IPS-NIHi7 (cell line): Measurements from ENCODE around the gene SCN5A.

Experiments
- DNase-seq: peaks from one replicate; pipeline ENCODE4 v3.0.0; 2012; ENCODE audit warnings: mixed read lengths; ENCODE audit errors: extremely low spot score

The SCN5A gene

GRCh38 chr3:38649500-38650247, at the start of gene SCN5A:
Gene SCN5A, minus strand, starts transcription at chr3:38649687. Its CDS starts 16,380 bp downstream, at chr3:38633307.
- peak; percentile 93 for DNase-seq

GRCh38 chr3:38698760-38699159, 49.3 kb upstream of the SCN5A start:
- no peak for DNase-seq

GRCh38 chr3:38698061-38698460, 48.6 kb upstream of the SCN5A start:
- DNase-seq, result no peak

GRCh38 chr3:38696034-38696433, 46.5 kb upstream of the SCN5A start:
- DNase-seq, result no peak

- DNase-seq, result no peak
Observed at GRCh38 chr3:38690185-38690584, 40.7 kb upstream of the SCN5A start.

- DNase-seq, result no peak
Observed at GRCh38 chr3:38689774-38690173, 40.3 kb upstream of the SCN5A start.

GRCh38 chr3:38689346-38689745, 39.9 kb upstream of the SCN5A start:
- DNase-seq, result no peak

GRCh38 chr3:38687321-38687720, 37.8 kb upstream of the SCN5A start:
- DNase-seq, result no peak

GRCh38 chr3:38684546-38684945, 35.1 kb upstream of the SCN5A start:
- no peak for DNase-seq

GRCh38 chr3:38669668-38670067, 20.2 kb upstream of the SCN5A start:
- no peak for DNase-seq

GRCh38 chr3:38662544-38662943, 13.1 kb upstream of the SCN5A start:
- peak; percentile 60 for DNase-seq

GRCh38 chr3:38658841-38659240, 9.4 kb upstream of the SCN5A start:
- peak; percentile 14 for DNase-seq

- peak; percentile 11 for DNase-seq
Observed at GRCh38 chr3:38657369-38657768, 7.9 kb upstream of the SCN5A start.

- DNase-seq, result peak; percentile 57
Observed at GRCh38 chr3:38655708-38656300, 6.3 kb upstream of the SCN5A start.

- no peak for DNase-seq
Observed at GRCh38 chr3:38653685-38654537, 4.4 kb upstream of the SCN5A start.

- DNase-seq, result no peak
Observed at GRCh38 chr3:38652934-38653333, 3.4 kb upstream of the SCN5A start.

GRCh38 chr3:38651153-38651789, 1.8 kb upstream of the SCN5A start:
- peak; percentile 84 for DNase-seq

- DNase-seq, result peak; percentile 2
Observed at GRCh38 chr3:38650248-38650951, 913 bp upstream of the SCN5A start.

GRCh38 chr3:38648659-38649499, 608 bp downstream of the SCN5A start:
- peak; percentile 45 for DNase-seq

- DNase-seq, result no peak
Observed at GRCh38 chr3:38648024-38648658, 1.3 kb downstream of the SCN5A start.
